Stimulated activated CD8-positive, alpha-beta memory T cell treated with anti-CD3 and anti-CD28 coated beads, Interleukin-15, amount 100 ng/mL, for 1 hour (primary cell): ENCODE measurements around the gene SMIM44.

Experiments
- DNase-seq: peaks from one replicate; pipeline ENCODE4 v3.0.0-alpha.2; 2020; ENCODE audit warnings: low read depth

The SMIM44 gene

GRCh38 chr19:3477506-3477905 lies 5.7 kb downstream of the SMIM44 start:
- no peak for DNase-seq

- DNase-seq: no peak
These were observed 6.4 kb downstream of the SMIM44 start for GRCh38 chr19:3476830-3477229.

- DNase-seq: no peak
These were observed 7.8 kb downstream of the SMIM44 start for GRCh38 chr19:3475449-3475848.

- no peak for DNase-seq
These were observed 8.6 kb downstream of the SMIM44 start for GRCh38 chr19:3474614-3475013.

GRCh38 chr19:3474010-3474409 lies 9.2 kb downstream of the SMIM44 start:
- no peak for DNase-seq

GRCh38 chr19:3471954-3472655 lies 11.1 kb downstream of the SMIM44 start:
- no peak for DNase-seq

- DNase-seq: no peak
These were observed 12.6 kb downstream of the SMIM44 start for GRCh38 chr19:3470500-3471128.

GRCh38 chr19:3469638-3470499 lies 13.4 kb downstream of the SMIM44 start:
- no peak for DNase-seq

- no peak for DNase-seq
These were observed 15.0 kb downstream of the SMIM44 start for GRCh38 chr19:3468211-3468610.

GRCh38 chr19:3467437-3468198 lies 15.6 kb downstream of the SMIM44 start:
- no peak for DNase-seq

GRCh38 chr19:3466635-3467034 lies 16.6 kb downstream of the SMIM44 start:
- no peak for DNase-seq

- DNase-seq: no peak
These were observed 17.7 kb downstream of the SMIM44 start for GRCh38 chr19:3465552-3465951.

- DNase-seq: no peak
These were observed 18.5 kb downstream of the SMIM44 start for GRCh38 chr19:3464587-3465235.

- no peak for DNase-seq
These were observed 19.3 kb downstream of the SMIM44 start for GRCh38 chr19:3463714-3464586.

GRCh38 chr19:3462991-3463713 lies 20.1 kb downstream of the SMIM44 start:
- DNase-seq: no peak

- no peak for DNase-seq
These were observed 23.2 kb downstream of the SMIM44 start for GRCh38 chr19:3459965-3460582.

- DNase-seq: no peak
These were observed 24.0 kb downstream of the SMIM44 start for GRCh38 chr19:3459089-3459881.

GRCh38 chr19:3458229-3459088 lies 24.8 kb downstream of the SMIM44 start:
- no peak for DNase-seq
